Activated T-cell treated with anti-CD3 and anti-CD28 coated beads for 24 hours (primary cell): ENCODE data around the gene EFCAB6.

Source experiments
- DNase-seq: peaks from one replicate; pipeline ENCODE4 v3.0.0-alpha.2; 2020; ENCODE audit warnings: low read depth

The EFCAB6 gene

DNA sequence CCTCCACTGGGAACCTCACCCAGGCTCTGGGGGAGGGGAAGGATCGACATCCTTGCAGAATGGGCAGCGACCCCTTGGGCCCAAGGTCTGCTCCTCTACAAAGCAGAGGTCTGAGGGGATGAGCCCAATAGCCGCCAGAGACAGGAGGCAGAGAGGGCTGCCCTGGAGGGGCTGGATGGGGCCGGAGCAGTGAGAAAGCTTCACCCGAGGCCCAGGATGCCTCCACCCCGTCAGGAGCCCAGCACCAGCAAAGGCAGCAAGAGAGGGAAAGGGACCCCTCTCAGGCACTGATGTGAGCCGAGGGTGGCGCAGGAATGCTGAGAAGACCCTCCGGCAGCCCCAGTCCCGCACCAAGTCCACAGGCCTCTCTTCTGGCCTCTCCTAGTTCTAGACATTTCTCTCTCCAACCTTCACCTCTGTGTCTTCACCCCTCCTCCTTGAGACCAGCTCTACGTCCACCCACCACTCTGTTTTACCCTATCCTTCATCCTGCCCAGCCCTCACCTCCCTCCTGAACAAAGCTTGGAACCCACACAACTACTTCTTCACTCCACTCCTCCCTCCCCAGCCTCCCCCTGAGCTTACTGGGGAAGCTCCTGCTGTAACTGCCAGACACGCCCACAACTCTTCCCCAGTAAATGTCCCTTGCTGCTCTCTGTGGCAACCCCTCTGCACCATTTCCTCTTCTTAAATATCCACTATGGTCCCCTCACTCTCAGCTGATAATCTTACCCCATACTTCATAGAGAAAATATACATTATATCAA lies 268.4 kb downstream of the EFCAB6 start:
- no peak for DNase-seq

DNA sequence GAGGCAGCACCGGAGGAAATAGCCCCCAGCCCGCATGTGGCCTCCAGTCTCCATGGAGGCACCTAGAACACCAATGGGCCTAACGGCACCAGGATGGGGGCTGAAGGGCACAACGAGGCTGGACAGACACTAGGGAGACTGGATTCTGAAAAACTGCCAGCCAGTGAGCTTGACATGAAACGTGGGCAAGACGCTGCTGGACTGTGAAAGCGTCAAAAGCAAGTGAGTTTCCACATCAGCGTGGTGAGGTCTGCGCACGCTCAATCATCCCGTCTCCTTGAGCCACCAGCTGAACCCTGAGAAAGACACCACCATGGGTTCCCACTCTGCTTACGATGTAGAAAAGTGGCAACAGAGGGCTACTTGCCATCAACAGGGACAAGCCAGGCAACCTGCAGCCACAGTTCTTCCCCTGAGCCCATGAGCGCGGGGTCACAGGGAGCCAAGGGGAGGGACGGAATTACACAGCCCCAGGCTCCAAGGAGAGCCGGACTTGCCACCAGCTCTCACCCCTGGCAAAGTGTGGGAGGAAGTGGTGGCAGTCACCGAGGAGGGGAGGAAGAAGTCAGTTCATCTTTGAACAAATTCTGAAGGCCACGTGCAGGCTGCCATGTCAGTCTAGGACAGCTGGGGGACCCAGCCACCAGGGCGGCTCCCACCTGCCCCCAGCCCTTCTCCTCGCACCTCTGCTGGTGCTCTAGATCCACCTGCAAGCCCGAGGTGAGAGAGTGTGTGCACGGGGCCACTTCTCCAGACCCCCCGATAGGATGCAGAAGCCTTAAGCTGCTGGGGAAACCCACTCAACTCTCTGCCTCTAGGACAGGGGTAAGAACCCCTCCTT lies 269.2 kb downstream of the EFCAB6 start:
- DNase-seq = no peak

DNA sequence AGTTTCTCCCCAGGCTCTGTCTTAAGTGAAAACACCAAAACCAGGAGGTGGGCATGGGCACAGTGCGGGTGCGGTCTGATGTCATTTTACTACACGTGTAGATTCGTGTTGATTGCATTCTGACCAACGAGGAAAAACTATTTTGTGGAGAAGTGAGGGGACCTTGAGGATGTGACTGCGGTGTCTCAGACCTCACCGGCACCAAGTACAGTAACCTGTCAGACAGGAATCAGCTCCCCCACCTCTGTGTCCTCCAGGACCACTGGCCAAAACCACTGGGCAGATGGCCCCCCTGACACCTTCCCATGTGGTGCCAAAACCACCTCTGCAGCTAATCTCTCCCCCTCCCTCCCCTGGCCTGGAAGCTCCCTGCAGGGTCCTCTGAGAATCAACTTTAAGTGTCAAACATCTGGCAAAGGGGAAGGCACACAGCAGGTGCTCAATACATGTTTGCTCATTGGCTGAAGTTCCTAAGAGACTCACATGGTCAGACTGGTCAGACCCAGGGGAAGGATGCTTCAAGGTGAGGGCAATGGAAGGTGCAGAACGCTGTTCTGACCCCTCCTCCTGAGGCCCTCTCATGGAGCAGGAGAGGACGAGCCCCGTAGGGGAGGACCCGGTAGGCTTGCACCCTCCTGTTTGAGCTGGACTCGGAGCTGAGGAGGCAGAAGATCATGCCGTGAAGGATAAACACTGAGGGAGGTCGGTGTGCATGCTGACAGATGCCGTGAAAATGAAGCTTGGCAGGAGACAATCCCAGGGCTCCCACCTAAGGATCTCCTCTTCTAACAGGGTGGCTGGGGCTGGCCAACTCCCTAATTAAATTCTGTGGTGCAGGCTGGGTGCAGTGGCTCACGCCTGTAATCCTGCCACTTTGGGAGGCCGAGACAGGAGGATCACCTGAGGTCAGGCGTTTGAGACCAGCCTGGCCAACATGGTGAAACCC lies 270.4 kb downstream of the EFCAB6 start:
- DNase-seq = no peak

DNA sequence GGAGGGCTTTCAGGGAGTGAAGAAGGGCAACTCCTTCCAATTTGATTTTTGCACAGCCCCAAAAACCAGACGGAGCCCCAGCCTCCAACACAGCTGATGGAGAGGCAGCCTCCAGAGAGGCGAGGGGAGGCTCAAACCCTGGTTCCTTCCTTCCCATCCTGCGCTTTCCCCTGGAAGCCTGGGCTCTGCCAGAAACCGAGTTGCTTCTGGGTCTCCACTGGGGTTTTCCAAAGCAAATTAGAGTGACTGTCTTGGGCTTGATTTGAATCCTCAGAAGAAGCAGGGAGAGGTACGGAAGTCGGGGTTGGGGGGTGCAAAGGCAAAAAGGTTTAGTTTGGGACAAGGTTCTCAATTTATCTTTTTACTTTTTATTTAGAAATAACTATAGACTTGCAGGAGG lies 271.1 kb downstream of the EFCAB6 start:
- no peak for DNase-seq

DNA sequence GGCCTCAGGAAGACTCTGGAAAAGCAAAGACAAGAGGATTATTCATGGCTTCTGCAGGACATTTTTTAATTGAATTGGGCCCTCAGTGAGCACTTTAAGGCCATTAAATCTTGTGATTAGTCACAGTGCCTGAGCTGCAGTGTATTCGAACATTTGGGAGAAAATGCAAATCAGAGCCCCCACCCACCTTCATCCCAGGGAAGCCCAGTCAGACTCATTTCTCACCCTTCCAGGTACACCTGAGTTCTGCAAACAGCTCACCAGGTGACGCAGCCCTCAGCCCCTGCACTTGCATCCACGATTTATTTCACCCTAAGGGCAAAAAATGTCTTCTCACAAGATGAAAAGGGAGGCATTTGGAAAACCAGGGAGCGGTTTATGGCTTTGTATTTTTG lies 271.6 kb downstream of the EFCAB6 start:
- DNase-seq = no peak

DNA sequence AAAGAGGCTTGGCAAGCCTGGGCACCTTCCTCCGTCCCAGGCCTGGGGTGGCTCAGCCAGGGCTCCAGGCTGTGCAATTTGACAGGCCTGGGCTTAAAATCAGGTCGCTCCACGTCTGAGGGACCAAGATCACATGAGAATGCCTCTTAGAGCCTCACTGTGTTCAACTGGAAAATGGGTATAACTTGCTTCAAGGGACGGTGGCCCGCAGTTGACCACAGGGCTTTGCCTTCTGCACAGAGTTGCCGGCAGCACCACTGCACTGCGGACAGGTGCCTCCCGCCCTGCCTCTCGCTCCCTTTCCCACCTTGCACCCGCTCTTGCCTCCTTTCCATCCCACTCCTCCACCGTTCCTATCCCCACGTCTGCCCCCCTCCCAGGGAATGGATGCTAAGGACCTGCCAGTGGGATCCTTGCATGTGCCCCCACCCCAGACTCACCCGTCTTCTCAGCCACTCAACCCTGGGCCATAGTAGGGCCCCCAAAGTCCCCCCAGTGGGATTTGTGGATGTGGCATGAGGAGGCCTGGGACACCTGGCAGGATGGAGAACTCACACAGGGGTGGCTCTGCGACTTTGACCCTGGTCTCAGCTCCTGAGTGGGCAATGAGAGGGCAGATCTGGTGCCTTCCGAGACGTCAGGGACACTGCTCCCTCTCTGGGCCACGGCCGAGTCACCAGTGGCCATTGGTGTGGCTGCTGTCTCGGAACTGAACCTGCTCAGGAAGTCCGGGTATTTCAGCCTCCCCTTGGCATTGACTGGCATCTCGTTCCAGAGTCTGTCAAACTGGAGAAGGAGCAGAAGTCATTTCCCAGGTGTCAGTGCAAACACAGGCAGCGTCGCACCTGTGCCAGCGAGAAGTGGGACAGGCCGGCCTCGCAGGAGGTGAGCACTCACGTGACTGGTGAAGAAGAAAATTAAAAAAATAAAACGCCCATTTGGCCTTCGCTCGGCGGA lies 272.3 kb downstream of the EFCAB6 start:
- no peak for DNase-seq

DNA sequence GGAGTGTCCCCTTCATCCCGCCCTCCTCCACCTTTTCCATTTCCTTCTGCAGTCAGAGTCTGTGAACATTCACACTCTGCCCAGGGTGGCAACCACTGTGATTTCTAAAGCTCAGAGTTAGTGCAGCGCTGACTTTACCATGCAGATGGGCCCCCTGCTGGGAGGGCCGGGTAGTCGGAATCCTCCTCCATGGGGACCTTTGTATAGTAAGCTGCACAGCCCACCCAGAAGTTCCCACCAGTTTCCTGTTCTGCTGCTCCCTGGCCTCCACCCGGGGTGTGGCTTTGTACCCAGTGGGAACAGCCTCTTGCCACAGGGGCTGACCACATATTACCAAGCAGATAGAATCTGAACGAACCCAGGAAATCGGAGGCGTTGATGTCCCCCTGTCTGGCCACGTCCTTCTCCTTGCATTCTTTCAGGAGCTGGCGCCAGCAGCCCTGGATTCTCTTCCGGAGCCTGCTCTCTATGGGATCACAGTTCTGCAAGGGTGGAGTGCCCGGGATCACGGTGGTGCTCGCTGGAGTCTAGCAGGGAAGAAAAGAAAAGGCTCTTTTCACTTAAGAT lies 275.0 kb downstream of the EFCAB6 start:
- DNase-seq = no peak

DNA sequence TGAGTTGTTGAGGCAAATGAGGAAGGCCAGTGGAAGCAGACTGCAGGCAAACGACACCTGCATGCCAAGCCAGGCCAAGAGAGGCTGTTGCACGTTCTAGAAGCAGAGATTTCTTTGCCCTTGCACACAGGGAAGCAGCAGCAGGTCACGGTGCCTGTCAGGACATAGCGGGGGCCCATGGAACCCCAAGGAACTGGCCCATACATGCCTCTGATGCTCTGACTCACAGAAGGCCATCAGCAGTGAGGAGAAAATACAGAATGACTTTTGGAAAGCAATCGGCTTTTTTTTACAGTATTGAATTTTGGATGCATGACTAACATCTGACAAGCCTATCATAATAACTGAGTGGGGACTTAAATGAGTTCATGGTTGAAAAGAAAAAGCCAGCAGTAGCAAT lies 276.4 kb downstream of the EFCAB6 start:
- no peak for DNase-seq

DNA sequence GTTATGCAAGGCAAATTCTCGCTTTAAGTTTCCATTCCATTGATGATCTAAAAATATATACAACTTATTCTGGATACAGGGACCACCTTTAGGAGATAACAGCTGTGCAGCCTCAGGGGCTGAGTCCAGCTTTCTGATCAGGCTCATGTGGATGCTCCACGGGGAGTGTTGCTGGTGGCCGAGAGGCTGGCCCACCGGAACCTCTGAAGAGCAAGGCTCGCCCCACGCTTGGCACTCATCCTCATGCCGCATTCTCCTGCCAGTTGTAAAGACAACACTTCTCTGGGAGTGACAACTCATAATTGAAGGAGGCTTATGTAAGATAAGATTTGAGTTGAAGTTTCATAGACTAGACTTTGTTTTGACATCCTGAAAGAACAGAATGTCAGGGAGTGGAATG lies 276.8 kb downstream of the EFCAB6 start:
- no peak for DNase-seq

DNA sequence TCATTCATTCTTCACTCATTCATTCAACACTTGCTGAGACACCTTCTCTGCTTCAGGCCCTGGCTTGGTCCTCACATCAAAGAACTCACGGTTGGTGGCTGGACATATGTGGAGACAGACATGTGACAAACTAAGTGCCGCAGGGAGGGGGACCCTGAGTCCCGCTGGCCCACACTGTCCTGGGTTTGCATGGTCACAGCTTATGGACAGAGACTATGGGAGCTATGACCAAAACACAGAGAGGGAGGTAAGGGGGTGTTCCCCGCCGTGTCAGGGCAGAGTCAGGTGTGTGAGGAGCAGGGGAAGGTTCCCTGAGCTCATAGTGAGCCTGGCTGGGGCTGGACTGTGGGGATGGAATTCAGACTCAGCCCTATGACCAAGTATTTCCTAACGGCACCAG lies 277.2 kb downstream of the EFCAB6 start:
- no peak for DNase-seq

DNA sequence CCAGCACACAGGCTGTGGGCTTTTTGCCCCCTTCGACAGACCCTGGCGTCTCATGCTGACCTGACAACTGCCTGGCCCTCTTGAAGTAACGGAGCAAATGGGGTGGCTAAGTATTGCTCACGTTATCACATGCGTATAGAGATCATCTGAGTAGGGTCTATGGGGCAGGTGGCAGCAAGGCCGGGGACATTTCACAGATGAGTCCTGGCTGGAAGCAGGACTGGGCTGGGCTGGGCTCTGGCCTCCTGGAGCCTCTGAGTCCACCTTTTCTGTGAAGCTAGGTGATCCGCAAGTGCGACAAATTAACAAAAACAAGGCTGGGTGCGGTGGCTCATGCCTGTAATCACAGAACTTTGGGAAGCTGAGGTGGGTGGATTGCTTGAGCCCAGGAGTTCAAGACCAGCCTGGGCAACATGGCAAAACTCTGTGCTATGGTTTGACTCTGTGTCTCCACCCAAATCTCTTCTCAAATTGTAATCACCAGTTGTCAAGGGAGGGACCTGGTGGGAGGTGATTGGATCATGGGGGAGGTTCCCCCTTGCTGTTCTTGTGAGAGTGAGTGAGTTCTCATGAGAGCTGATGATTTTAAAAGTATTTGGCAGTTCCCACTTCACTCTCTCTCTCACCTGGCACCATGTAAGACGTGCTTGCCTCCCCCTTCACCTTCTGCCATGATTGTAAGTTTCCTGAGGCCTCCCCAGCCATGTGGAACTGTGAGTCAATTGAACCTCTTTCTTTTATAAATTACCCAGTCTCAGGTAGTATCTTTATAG lies 278.3 kb downstream of the EFCAB6 start:
- DNase-seq = no peak

DNA sequence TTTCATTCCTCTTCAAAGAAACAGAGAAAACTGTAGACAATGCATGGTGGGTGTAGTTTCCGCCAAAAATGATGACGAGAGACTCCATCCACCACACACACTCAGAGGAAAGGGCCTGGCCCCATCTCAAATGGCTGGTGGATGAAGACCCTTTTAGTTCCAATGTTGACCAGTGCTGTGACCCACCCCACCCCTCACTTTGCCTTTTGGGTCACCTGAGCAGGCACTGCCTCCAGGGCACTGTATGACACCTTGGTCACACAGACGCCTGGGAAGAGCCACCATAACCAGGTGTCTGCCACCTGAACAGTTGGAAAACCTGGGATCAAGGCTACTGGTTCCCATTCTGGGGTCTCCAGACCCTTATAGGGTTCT lies 279.0 kb downstream of the EFCAB6 start:
- DNase-seq = no peak

DNA sequence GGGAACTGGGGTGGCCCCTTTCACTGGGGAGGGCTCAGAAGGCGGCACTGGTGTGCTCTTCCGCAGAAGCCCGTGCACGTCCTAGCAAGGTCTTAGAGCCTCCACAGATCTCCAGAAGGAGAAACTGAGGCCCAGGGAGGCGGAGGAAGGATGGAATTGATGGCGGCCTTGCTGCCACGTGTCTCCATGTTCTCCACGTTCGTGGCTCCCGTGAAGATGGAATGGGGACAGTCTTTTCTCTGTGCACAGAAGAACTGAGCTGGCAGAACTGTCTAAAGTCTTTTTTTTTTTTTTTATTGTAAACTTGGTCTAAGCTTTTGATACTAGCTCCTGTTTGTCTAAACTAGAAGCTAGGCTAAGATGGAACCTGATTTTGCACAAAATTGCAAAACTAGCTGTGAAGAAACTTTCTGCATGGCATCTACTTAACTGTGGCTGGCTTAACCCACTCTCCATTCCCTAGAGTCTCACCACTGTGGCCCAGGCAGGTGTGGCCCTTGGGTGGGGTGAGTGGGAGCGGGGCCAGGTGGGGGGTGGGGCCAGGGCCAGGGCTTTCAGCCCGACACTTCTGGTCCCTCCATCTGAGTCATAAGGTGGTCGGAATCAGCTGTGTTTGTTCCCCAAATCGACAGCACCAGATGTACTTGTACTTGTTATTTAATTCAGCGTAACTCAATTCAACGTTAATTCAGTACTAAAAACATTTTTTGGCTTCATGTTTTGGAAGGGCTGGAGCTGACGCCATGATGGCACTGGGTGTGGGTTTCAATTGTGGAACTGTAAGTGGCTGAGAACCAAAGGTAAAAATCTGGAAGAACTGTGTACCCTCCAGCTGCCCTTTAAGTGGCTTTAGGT lies 279.6 kb downstream of the EFCAB6 start:
- no peak for DNase-seq

DNA sequence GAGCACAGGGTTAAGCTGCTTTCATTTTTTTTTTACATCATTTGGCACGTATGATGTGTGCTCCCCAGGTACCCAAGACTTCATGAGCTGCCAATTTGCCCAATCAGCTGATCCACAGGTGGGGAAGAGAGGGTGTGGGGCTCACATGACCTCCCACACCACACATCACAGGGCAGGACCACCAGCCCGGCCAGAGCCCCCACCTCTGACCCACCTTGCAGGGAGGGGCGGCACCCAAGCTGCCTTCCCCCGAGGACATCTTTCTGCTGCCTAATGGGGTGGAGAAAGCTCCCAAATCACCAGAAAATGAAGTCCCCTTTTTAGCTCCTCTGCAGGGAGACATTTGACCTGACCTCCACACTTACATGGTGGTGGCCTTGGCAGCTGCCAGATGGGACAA lies 280.5 kb downstream of the EFCAB6 start:
- DNase-seq = no peak

DNA sequence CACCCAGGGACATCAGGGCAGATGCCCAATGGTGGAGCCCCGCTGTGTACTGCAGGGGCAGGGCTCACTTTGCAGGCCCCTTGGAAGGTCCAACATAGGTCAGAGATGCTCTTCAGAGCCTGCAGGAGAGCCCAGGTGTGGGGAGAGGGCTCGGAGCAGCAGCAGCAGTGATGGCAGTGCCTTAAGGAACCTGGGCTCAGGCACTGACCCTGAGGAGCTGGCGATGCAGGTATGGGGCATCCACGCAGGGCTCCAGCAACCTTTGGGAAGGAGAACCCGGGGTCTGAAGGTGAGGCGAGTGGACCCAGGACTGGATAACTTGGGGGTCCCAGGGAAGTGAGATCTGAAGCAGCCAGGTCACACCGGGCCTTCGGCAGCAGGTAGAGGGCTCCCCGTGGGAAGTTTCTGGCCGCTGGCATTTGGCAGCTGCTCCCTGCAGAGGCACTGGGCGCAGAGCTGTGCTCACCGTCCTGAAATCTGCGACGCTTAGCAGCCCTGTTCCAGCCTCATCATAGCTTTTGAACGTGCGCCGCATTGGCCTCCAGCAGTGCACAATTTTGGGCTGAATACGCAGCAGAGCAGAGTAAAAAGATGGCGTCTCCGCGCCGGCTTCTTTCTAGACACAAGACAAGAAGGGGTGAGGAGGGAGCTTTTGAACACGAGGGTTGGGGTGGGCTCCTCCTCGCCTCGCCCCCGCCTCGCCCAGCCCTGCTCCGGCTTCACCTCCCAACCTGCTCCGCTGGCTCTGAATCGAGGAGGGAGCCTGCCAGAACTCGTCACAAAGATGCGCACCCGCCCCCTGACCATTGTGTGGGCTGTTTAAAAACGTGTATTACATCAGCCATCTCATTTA lies 281.5 kb downstream of the EFCAB6 start:
- DNase-seq = no peak

DNA sequence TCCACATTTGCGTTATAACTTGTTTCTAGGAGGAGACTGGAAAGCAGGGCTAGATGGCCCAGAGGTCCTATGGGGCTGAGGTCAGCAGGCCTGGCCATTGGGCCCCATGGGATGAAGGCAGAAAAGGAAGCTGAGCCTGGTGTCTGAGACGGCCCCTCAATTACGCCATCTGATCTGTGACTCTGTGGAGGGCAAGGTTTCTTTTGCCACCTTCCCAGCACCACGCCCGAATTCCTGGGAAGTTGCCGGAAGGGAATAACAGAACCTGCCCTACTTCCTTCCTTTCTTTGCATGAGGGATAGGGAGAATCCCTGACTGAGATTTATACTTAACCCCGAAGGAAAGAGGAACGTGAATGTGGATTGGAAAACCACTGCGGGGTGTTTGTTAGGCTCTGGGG lies 282.2 kb downstream of the EFCAB6 start:
- no peak for DNase-seq

DNA sequence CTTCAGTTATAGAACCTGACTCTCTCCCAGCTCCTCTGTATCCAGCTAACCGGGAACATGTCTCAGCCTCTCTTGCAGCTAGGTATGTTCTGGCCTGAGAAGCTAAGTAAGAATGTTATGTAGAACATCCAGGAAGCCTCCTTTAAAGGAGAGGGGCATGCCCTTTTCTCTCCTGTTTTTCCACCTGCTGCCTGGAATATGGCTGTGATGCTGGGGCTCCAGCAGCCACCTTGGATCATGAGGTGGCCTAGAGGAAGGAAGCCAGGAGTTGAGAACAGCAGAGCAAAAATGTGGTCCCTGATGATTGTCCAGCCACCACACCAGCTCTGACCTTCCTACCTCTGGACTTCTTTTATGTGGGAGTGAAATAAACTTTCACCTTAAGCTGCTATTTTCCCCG lies 282.6 kb downstream of the EFCAB6 start:
- DNase-seq = no peak
